T-helper 17 cell (primary cell): ENCODE data around the gene ARRDC4. TPM values are rescaled to one million over a fixed set of nuclear protein-coding genes. Genes with fewer than 3 reads are reported as not detected.

Source experiments
- ATAC-seq: fragments of 150-1000 bp; cut with Tn5 transposase; 2 replicates; pipeline ENCODE4 v1.10.0; 2021; ENCODE audit warnings: mild to moderate bottlenecking, moderate library complexity
- DNase-seq, 3 donors: peaks; one replicate each; pipeline versions ENCODE4 v3.0.0 to v3.0.0-alpha.2; 2020 to 2021
- H3K9me3 ChIP-seq: one replicate; pipeline ENCODE4 v1.7.0; 2013; ENCODE audit warnings: low read length, mild to moderate bottlenecking; ENCODE audit not compliant: control insufficient read depth, poor library complexity, severe bottlenecking
- H3K27ac Mint-ChIP-seq: one replicate; pipeline ENCODE4 v1.8.0; 2022; ENCODE audit warnings: mild to moderate bottlenecking, moderate library complexity, mixed read lengths
- H3K27me3 Mint-ChIP-seq: one replicate; pipeline ENCODE4 v1.8.0; 2022; ENCODE audit warnings: mixed read lengths
- H3K36me3 Mint-ChIP-seq: one replicate; pipeline ENCODE4 v1.8.0; 2022; ENCODE audit warnings: low read depth, mixed read lengths
- H3K4me1 Mint-ChIP-seq: one replicate; pipeline ENCODE4 v1.8.0; 2022; ENCODE audit warnings: mild to moderate bottlenecking, mixed read lengths
- H3K4me3 Mint-ChIP-seq: one replicate; pipeline ENCODE4 v1.8.0; 2022; ENCODE audit warnings: mild to moderate bottlenecking, moderate library complexity, mixed read lengths
- total RNA-seq, 4 donors: library from RNA in 2 of 4; stranded (reverse) in 2 of 4; gene quantifications; one replicate each; pipeline ENCODE4 v1.2.3 and lab custom pipeline; 2022 to 2026

ARRDC4 gene
- total RNA-seq, 2 donors from 2014 or later = 1.4 to 2.0 TPM

DNA sequence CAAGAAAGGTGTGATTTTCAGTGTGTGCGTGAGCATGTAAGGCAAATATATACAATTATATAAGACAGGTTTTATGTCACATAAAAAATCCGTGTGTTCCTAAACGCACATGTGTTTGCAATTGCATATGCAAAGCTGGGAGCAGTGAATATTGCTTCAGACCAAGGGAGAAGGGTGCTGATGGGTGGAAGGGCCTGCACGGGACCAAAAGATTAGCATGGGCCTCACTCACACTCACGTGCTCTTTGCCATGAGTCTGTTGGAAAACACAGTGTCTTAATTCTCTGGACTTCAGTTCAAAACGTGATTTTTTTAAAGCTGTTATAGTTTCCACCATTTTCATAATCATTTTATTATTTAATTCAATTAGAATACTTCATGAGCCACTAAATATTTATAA is 7.2 kb upstream of the ARRDC4 start:
- Mint-ChIP-seq H3K4me1 (no peaks in the 10 kb centered on the region), H3K4me3 (no peak overlapping the region)
- ATAC-seq = no peak

DNA sequence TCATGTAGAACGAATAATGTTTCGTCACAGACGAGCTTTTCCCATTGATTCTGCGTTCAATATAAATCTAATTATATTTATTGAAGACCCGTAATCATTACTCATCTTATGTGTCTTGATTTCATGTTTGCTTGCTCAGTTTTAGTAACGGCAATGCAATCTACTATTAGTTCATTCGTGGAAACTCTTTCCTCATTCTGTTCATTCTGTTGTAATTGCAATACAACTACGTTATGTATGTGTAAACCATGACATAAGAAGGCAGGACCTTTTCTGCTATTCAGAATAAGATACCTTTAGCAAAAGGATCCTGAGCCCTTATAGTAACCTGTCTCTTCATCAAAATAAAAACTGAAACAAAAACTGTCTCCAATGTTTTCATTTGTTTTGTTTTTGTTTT is 6.8 kb upstream of the ARRDC4 start:
- H3K36me3 Mint-ChIP-seq = no peaks in the 10 kb centered on the region
- H3K4me3 Mint-ChIP-seq = no peak overlapping the region
- DNase-seq = no peak
- H3K27ac Mint-ChIP-seq = no peak overlapping the region
- no peak for ATAC-seq
- H3K9me3 ChIP-seq = peaks cover 3% of the 10 kb centered on the region
- H3K4me1 Mint-ChIP-seq = no peaks in the 10 kb centered on the region
- H3K27me3 Mint-ChIP-seq = no peaks in the 10 kb centered on the region

More for the DNA sequence above, 7.2 kb upstream of the ARRDC4 start:
- Mint-ChIP-seq H3K27me3 (no peaks in the 10 kb centered on the region), H3K36me3 (no peaks in the 10 kb centered on the region), H3K27ac (no peak overlapping the region)
- peaks cover 3% of the 10 kb centered on the region for H3K9me3 ChIP-seq
- DNase-seq = no peak

DNA sequence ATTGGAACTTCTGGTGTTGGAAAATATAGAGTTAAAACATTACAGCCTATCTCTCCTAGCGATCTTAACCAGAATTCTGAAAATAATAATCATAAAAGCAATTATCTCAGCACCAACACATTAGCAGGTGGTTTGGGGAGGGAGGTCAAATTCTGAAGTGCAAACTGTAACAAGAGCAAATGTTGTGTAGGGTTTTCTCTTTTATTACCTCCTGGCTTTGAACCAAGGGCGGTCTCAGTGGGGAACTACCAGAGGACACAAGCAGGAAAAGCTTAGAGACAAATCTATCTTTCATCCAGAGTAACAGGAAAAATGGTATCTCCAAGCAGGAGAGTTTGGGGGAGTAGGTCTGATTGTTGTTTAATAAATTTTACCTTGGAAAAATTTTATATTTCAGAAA is 5.5 kb upstream of the ARRDC4 start:
- peaks cover 6% of the 10 kb centered on the region for H3K4me1 Mint-ChIP-seq
- DNase-seq = no peak
- peaks cover 3% of the 10 kb centered on the region for H3K9me3 ChIP-seq
- H3K4me3 Mint-ChIP-seq = no peak overlapping the region
- no peaks in the 10 kb centered on the region for H3K27me3 Mint-ChIP-seq
- no peak for ATAC-seq
- H3K36me3 Mint-ChIP-seq = no peaks in the 10 kb centered on the region
- H3K27ac Mint-ChIP-seq = no peak overlapping the region

DNA sequence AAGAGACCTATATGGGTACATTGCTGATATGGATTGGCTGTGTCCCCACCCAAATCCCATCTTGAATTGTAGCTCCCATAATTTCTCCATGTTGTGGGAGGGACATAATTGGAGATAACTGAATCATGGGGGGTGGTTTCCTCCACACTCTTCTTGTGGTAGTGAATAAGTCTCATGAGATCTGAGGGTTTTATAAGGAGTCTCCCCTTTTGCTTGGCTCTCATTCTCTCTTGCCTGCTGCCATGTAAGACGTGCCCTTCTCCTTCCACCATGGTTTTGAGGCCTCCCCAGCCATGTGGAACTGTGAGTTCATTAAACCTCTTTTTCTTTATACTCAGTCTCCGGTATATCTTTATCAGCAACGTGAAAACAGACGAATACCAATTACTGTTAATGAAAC is 5.0 kb upstream of the ARRDC4 start:
- no peaks in the 10 kb centered on the region for H3K27me3 Mint-ChIP-seq
- DNase-seq (no peak), ATAC-seq (no peak)
- H3K4me1 Mint-ChIP-seq = peaks cover 9% of the 10 kb centered on the region
- peaks cover 3% of the 10 kb centered on the region for H3K9me3 ChIP-seq
- H3K36me3 Mint-ChIP-seq = no peaks in the 10 kb centered on the region
- H3K4me3 Mint-ChIP-seq = no peak overlapping the region
- no peak overlapping the region for H3K27ac Mint-ChIP-seq

DNA sequence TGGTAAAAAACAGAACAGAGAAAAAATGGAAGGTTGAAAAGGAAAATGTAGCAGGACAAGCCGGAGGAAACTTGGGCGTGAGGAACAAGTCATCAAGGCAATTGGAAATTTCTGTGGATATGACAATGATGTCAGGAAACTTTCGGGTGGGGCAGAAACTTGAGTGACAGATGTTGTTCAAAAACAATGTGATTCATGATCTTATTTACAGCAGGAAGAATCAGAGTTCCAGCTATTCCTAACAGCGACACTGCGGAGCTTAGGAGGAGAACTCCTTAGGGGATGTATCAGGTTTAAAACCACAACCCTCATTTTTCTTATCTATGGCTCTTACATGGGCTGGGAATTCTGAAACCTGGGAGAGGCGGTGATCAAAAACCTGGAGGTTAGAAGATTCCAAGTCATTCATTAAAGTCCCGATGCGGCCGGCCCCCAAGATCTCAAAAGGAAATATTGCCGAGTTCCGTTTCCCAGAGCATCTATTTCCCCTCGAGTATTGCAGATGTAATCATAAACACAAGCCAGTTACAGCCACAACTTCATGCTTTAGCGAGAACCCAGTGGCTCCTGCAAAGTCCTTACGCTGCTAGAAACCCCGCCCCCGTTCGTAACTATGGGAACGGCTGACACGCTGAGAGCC is 659 bp upstream of the ARRDC4 start:
- ATAC-seq = no peak
- Mint-ChIP-seq H3K4me1 (peaks cover 14% of the 10 kb centered on the region), H3K36me3 (no peaks in the 10 kb centered on the region), H3K27ac (peak overlapping the region; percentile 5), H3K27me3 (no peaks in the 10 kb centered on the region), H3K4me3 (peak overlapping the region; percentile 84)
- peaks cover 3% of the 10 kb centered on the region for H3K9me3 ChIP-seq
- DNase-seq = no peak

DNA sequence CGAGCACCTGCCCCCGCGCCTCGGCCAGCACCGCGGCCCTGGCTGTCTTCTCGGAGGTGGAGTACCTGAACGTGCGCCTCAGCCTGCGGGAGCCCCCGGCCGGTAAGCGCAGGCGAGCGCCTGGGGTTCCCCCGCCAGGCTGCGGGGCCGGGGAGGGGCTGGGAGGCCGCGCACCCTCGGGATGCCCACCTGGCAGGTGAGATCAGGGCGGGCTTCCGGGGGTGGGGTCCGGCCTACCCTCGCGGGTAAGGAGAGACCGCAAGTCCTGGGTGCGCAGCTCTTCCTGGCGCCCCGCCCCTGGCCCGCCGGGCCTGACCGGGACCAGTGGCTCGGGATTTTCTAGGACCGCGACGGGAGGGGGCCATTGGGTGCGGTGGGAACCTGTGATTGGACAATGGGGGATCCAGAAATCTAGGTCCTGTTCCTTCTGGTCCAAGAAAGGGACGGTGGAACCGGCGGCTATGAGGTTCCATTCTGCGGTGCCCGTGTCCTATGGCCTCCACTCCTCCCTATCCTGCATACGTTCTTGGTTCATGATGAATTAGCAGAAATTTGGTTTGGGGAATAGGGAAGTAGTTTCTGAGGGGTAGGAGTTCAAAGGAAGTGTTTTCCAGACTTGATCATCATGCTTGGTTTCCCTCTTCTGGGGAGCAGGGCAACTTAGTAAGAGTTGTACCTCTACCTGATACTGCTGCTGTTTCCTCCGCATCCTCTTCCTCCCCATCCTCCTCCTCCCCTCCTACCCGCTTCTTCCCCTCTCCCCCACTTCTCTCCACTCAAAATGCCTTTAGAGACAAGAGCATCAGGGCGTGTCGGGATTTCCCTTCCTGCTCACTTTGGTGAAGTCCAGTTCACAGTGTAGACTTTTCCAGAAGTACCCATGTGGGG is 808 bp downstream of the ARRDC4 start:
- Mint-ChIP-seq H3K36me3 (no peaks in the 10 kb centered on the region), H3K27me3 (no peaks in the 10 kb centered on the region), H3K4me3 (peak overlapping the region; percentile 71), H3K4me1 (peaks cover 14% of the 10 kb centered on the region), H3K27ac (no peak overlapping the region)
- H3K9me3 ChIP-seq = no peaks in the 10 kb centered on the region
- no peak for ATAC-seq
- peak in 1 of 3 donors; percentile 8 for DNase-seq

DNA sequence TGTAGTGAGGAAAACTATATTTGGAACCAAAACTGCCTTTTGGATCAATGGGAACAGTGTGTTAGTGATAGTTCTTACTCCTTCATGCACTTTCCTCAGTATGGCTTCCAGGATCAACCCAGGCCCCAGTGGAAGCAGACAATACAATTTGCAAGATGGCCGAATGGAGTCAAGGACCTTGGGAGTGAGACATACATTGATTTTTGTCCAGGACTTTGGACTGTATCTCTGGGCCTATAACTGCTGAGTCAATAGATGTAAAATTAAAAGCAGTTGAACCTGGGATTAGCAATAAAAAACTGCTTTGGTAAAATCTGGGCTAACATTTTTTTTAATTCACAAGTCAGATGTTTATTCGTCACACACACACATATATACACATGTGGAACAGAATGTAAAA is 1.8 kb downstream of the ARRDC4 start:
- no peaks in the 10 kb centered on the region for H3K27me3 Mint-ChIP-seq
- H3K4me3 Mint-ChIP-seq = no peak overlapping the region
- peaks cover 14% of the 10 kb centered on the region for H3K4me1 Mint-ChIP-seq
- ATAC-seq (no peak), DNase-seq (no peak)
- H3K27ac Mint-ChIP-seq = no peak overlapping the region
- H3K9me3 ChIP-seq = no peaks in the 10 kb centered on the region
- no peaks in the 10 kb centered on the region for H3K36me3 Mint-ChIP-seq

DNA sequence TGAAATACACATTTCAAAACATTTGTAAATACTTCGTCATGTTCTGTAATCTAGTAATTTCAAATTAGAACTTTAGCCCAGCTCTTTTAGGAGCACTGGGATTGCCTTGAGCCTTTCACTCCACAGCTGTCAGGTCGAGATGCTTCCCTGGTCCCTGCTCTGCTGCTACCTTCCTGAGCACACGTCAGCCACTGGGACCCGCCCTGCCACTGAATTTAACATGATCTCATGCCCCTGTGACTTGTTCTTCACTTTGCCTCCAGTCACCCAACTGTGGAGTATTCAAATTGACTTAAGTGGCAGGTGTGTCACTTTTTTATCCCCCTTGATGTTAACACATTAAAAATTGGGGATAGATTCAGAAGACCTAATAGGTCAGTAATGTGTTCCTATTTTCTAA is 3.3 kb downstream of the ARRDC4 start:
- ATAC-seq = no peak

DNA sequence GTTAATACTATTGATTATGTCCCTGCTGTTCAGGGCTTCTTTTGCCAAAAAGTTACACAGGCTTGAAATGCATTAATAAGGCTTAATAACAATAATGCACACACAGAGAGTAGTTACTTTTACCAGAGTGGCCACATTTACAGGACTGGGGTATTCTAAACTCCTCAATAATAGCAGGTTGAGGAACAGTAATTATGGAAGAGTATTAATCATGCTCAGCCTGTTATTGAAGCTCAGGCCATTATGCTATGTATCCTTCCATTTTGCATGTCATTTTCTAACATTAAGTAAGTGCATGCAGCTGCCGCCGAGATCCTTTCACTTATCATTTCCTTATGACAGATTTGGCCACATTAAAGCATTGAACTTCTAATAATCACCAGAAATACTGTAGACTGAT is 5.7 kb downstream of the ARRDC4 start:
- no peak for DNase-seq
- peaks cover 5% of the 10 kb centered on the region for H3K4me1 Mint-ChIP-seq
- H3K36me3 Mint-ChIP-seq = peaks cover under 1% of the 10 kb centered on the region
- no peaks in the 10 kb centered on the region for H3K9me3 ChIP-seq
- no peak overlapping the region for H3K27ac Mint-ChIP-seq
- no peak overlapping the region for H3K4me3 Mint-ChIP-seq
- no peak for ATAC-seq
- H3K27me3 Mint-ChIP-seq = no peaks in the 10 kb centered on the region

More for the DNA sequence above, 3.3 kb downstream of the ARRDC4 start:
- H3K27me3 Mint-ChIP-seq = no peaks in the 10 kb centered on the region
- H3K4me3 Mint-ChIP-seq = no peak overlapping the region
- no peak for DNase-seq
- H3K9me3 ChIP-seq = no peaks in the 10 kb centered on the region
- peak overlapping the region; percentile 9 for H3K27ac Mint-ChIP-seq
- no peaks in the 10 kb centered on the region for H3K36me3 Mint-ChIP-seq
- H3K4me1 Mint-ChIP-seq = peaks cover 14% of the 10 kb centered on the region

DNA sequence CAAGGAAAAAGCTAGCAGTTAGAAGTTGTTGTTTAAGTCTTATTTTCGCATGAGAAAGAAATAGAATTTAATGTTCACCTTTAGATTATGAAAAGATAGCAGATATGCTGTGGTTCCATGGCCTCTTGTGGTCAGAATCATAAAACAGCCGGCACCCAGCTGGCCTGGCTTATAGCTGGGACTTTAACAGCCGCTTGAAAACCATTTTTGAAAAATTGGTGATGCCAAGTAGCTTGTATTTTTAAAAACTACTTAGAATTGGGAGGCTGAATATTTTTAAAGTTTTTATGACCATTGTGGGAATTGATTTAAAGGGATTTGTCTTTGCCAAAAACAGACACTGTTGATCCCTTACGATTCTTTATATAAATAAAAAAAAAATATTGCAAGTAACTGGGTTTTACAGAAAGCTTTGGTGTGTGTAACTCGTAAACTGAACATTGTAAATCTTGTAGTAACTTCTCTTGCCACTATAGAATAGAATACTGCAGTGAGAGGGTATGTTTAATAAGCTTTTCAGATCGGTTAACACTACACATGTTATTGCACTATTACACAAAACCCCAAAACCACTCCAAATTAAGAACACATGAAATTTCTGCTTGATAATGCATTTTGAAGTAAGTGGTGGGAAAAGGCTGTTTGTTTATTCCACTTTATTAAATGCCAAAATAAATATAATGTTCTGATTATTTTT is 6.6 kb downstream of the ARRDC4 start:
- peaks cover 2% of the 10 kb centered on the region for H3K36me3 Mint-ChIP-seq

DNA sequence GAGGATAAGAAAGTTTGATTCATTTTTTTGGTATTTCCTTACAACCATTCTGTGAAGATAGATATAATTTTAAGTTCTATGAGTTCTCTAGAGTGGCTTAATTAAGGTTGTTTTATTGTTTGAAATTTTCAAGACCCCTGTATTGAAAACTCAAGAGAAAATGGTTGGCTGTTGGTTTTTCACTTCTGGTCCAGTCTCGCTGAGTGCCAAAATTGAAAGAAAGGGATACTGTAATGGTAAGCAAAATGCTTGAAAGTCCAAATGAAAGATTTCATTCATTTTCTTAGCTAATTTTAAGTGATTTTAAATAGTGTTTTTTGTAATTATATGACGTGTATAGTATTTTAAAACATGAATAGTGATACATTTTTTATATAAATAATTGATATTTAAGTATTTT is 7.4 kb downstream of the ARRDC4 start:
- H3K4me1 Mint-ChIP-seq = peaks cover 3% of the 10 kb centered on the region
- peaks cover 2% of the 10 kb centered on the region for H3K36me3 Mint-ChIP-seq
- ATAC-seq = no peak
- no peak for DNase-seq
- no peaks in the 10 kb centered on the region for H3K9me3 ChIP-seq
- no peak overlapping the region for H3K4me3 Mint-ChIP-seq
- H3K27ac Mint-ChIP-seq = no peak overlapping the region
- no peaks in the 10 kb centered on the region for H3K27me3 Mint-ChIP-seq

More for the DNA sequence above, 6.6 kb downstream of the ARRDC4 start:
- DNase-seq (no peak), ATAC-seq (no peak)
- H3K9me3 ChIP-seq = no peaks in the 10 kb centered on the region
- H3K4me3 Mint-ChIP-seq = no peak overlapping the region
- H3K4me1 Mint-ChIP-seq = peaks cover 3% of the 10 kb centered on the region
- no peak overlapping the region for H3K27ac Mint-ChIP-seq
- H3K27me3 Mint-ChIP-seq = no peaks in the 10 kb centered on the region

DNA sequence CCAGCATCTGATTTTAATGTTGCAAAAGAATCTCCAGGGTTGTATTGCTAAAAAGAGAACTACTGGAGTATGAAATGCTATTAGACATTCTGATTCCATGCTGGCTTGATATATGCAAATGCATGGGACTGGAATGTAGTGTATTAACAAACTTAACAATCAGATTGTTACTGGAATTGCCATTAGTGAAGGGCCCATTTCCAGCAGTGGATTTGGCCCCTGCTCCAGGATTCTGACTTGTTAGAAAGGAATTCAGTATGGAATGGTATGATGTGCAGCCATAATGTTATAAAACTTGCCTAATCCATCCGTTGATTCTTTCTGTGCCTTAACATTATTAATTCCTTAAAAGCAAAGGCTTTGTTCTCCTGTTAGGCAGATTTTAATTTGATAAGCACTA is 7.9 kb downstream of the ARRDC4 start:
- ATAC-seq (no peak), DNase-seq (no peak)
- Mint-ChIP-seq H3K27ac (no peak overlapping the region), H3K4me1 (peaks cover 2% of the 10 kb centered on the region), H3K27me3 (no peaks in the 10 kb centered on the region), H3K36me3 (peaks cover 2% of the 10 kb centered on the region), H3K4me3 (no peak overlapping the region)
- no peaks in the 10 kb centered on the region for H3K9me3 ChIP-seq

DNA sequence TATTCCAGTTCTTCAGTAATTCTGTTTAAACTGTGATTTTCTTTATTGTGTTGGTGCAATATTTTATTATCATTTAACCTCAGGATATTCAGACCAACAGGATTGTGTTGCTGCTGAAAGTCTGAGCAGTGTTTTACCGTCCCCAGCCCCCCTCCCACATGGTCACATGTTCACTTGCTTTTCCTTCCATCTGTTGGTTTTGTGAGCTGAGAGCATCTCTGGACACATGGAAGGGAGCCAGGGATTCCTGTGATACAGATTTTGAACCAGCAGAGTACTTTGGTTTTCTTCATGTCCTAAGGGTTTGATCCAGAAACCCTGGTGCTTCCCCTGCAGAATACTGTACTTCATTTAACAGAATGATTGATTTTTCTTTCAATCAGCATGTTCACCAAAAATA is 11.9 kb downstream of the ARRDC4 start:
- no peaks in the 10 kb centered on the region for H3K9me3 ChIP-seq
- Mint-ChIP-seq H3K27ac (no peak overlapping the region), H3K4me1 (no peaks in the 10 kb centered on the region), H3K4me3 (no peak overlapping the region), H3K27me3 (no peaks in the 10 kb centered on the region), H3K36me3 (peaks cover 2% of the 10 kb centered on the region)
- ATAC-seq (no peak), DNase-seq (no peak)
